Endodermal cell (in vitro differentiated cells): Measurements from ENCODE around the gene LIMK2. TPM values are rescaled to one million over a fixed set of nuclear protein-coding genes. Genes with fewer than 3 reads are reported as not detected.

Source experiments
- DNase-seq: peaks from one replicate; pipeline ENCODE4 v3.0.0-alpha.2; 2017
- H3K27ac ChIP-seq: 2 replicates; pipeline ENCODE4 v1.5.1; 2013; ENCODE audit warnings: mild to moderate bottlenecking, low read depth, low read length, moderate library complexity
- H3K27me3 ChIP-seq: 2 replicates; pipeline ENCODE4 v1.6.1; 2013; ENCODE audit warnings: mild to moderate bottlenecking, low read length, moderate library complexity; ENCODE audit not compliant: insufficient read depth, control insufficient read depth, poor library complexity, severe bottlenecking
- H3K36me3 ChIP-seq: 2 replicates; pipeline ENCODE4 v1.7.0; 2013; ENCODE audit warnings: mild to moderate bottlenecking, low read length, moderate library complexity; ENCODE audit not compliant: control insufficient read depth, insufficient read depth
- H3K4me1 ChIP-seq: one replicate; pipeline ENCODE4 v1.7.0; 2013; ENCODE audit warnings: low read length; ENCODE audit not compliant: control insufficient read depth, insufficient read depth
- H3K4me3 ChIP-seq: 2 replicates; pipeline ENCODE4 v1.5.1; 2013; ENCODE audit warnings: mild to moderate bottlenecking, low read length, moderate library complexity
- H3K9ac ChIP-seq: 2 replicates; pipeline ENCODE4 v1.6.1; 2013; ENCODE audit warnings: mild to moderate bottlenecking, low read length, moderate library complexity; ENCODE audit not compliant: poor library complexity, severe bottlenecking; ENCODE audit errors: extremely low read depth
- H3K9me3 ChIP-seq: 2 replicates; pipeline ENCODE4 v1.6.1; 2013; ENCODE audit warnings: mild to moderate bottlenecking, low read length, moderate library complexity; ENCODE audit not compliant: control insufficient read depth
- H3K27ac Mint-ChIP-seq: 2 replicates; pipeline ENCODE4 v1.8.0; 2020; ENCODE audit warnings: mixed read lengths
- H3K27me3 Mint-ChIP-seq: 2 replicates; pipeline ENCODE4 v1.8.0; 2021; ENCODE audit warnings: mild to moderate bottlenecking, mixed read lengths; ENCODE audit not compliant: insufficient read depth
- H3K36me3 Mint-ChIP-seq: 2 replicates; pipeline ENCODE4 v1.8.0; 2020; ENCODE audit warnings: low read depth, mixed read lengths
- H3K4me1 Mint-ChIP-seq: 2 replicates; pipeline ENCODE4 v1.8.0; 2020; ENCODE audit warnings: mixed read lengths
- H3K4me3 Mint-ChIP-seq: 2 replicates; pipeline ENCODE4 v1.8.0; 2020; ENCODE audit warnings: mild to moderate bottlenecking, moderate library complexity, mixed read lengths
- H3K9me3 Mint-ChIP-seq: 2 replicates; pipeline ENCODE4 v1.8.0; 2020; ENCODE audit warnings: mild to moderate bottlenecking, mixed read lengths
- WGBS, 2 experiments: methylation state at CpG; one replicate each; pipeline versions ENCODE4 v1.1.5 to v1.1.7; 2013; ENCODE audit warnings: missing lambda C conversion rate in 2 of 2, mixed read lengths in 1 of 2; ENCODE audit not compliant: insufficient coverage in 1 of 2, insufficient read length in 1 of 2; 5-methylcytosine and 5-hydroxymethylcytosine counted together
- total RNA-seq, 2 donors: library from RNA; stranded (reverse); fragmentation: NEBNext Ultra II Directional in 1 of 2; extraction: Animal tissue kit (Norgen Biotek cat#: 25700) in 1 of 2; gene quantifications; 2 replicates in 1 of 2; 3 replicates in 1 of 2; pipeline ENCODE4 v1.2.1, GENCODE V29; 2021
- TF ChIP-seq, protein P1 (sequence below): fragments of 200-600 bp; sonication (generic); conservative IDR thresholded peaks from 2 replicates; pipeline ENCODE4 v1.5.0; 2021; ENCODE audit warnings: antibody characterized with exemption, mild to moderate bottlenecking

The LIMK2 gene
- total RNA-seq, 2 donors from 2014 or later, result 41.4 to 42.2 TPM

DNA sequence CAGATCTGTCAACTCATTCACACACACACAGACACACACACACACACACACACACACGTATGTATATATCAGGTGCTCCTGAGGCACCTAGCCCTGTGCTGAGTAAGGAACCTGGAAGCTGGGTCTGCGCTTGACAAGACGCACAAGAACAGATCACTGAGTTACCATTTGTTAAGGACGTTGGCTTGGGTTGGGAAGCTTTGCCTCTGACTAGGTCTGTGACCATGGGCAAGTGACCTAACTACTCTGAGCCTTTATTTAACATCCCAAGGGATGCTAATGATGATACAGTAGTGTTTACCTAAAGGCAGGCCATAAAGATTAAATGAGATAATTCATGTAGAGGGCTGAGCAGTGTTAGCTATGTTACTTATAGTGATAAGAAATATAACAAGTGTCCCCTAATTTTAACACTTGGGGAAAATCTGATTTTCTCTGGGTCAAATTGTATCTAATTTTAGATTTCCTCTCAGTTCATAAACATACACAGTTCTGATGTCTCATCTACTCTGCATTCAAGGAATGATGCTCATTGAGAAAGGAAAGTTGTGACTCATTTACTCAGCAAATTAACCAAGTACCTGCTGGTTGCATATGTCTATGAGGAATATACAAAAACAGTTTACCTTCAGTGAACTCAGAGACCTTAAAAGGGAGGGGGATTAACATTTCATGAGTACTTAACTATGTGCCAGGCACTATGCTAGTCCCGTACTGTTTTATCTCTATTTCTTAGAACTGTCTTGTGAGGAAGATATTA, 38.5 kb upstream of the LIMK2 start:
- no peak for DNase-seq
- Histone ChIP-seq H3K4me1 (no peaks in the 10 kb centered on the region), H3K27me3 (no peaks in the 10 kb centered on the region), H3K4me3 (no peak overlapping the region), H3K27ac (no peak overlapping the region), H3K9ac (no peak overlapping the region), H3K9me3 (no peaks in the 10 kb centered on the region), H3K36me3 (peaks cover 14% of the 10 kb centered on the region)
- Mint-ChIP-seq H3K36me3 (peaks cover 22% of the 10 kb centered on the region), H3K27ac (no peak overlapping the region), H3K9me3 (no peaks in the 10 kb centered on the region), H3K27me3 (no peaks in the 10 kb centered on the region), H3K4me3 (no peak overlapping the region), H3K4me1 (no peaks in the 10 kb centered on the region)
- TF ChIP-seq, protein P1, sequence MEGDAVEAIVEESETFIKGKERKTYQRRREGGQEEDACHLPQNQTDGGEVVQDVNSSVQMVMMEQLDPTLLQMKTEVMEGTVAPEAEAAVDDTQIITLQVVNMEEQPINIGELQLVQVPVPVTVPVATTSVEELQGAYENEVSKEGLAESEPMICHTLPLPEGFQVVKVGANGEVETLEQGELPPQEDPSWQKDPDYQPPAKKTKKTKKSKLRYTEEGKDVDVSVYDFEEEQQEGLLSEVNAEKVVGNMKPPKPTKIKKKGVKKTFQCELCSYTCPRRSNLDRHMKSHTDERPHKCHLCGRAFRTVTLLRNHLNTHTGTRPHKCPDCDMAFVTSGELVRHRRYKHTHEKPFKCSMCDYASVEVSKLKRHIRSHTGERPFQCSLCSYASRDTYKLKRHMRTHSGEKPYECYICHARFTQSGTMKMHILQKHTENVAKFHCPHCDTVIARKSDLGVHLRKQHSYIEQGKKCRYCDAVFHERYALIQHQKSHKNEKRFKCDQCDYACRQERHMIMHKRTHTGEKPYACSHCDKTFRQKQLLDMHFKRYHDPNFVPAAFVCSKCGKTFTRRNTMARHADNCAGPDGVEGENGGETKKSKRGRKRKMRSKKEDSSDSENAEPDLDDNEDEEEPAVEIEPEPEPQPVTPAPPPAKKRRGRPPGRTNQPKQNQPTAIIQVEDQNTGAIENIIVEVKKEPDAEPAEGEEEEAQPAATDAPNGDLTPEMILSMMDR, result no peak
- 90 to 100% methylated on average over 4 to 5 of the region's 5 CpGs for WGBS, 2 experiments

DNA sequence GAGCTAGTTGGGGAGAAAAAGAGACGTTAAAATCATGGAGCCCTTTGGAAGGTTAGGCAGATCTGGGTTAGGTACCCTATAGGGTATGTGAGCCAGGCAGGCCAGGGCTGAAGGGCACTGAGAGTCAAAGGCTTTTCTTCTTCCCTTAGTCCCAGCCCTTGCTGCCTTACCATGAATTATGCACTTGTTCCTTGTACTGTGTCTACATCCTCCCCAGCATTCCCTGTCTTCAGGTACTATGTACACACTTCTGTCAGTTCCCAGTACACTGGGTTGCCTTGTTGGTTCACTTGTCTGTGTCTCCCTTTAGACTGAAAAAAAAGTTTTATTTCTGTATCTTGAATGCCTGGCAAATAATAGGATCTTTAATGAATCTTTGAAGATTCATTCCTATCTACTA, 35.2 kb upstream of the LIMK2 start:
- no peak overlapping the region for H3K27ac Mint-ChIP-seq

DNA sequence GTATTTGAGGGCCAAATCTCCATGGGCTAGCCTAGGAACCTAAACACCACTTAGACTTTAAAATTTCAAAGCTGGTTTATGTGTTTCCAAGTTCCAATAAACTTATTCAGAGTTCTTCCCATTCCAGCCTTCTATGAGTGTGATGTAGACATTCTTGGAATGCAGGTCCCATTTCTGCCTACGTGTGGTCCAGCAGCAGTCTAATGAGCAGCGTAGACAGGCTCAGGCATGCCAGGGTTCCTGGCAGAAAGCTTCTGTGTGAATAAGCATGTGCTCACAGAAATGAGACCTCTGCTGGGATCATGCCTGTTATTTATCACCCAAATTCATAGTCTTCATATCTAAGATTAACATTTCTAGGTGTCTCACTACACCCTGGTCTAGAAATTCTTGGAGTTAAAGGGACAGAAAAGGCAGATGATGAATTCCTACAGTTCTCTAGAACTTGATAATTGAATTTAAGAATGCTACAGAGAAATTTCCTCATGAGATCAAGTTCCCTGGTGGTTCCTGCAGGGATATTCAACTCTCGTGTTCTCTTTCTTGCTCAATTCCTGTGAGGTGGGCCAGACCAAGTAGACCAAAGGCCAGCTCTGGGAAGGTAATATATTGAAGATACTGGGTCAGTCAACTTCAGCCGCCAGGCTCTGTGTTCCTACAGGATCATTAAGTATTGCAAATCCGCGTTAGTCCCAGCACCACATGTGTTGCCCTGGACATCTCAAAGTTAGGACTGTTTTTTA, 34.5 kb upstream of the LIMK2 start:
- H3K9ac ChIP-seq, result no peak overlapping the region
- Mint-ChIP-seq H3K36me3 (peaks cover 41% of the 10 kb centered on the region), H3K27ac (no peak overlapping the region), H3K9me3 (peaks cover 6% of the 10 kb centered on the region), H3K4me3 (no peak overlapping the region), H3K4me1 (no peaks in the 10 kb centered on the region), H3K27me3 (no peaks in the 10 kb centered on the region)
- no peaks in the 10 kb centered on the region for H3K4me1 ChIP-seq
- TF ChIP-seq, protein P1, result no peak
- no peak overlapping the region for H3K27ac ChIP-seq
- peaks cover 5% of the 10 kb centered on the region for H3K9me3 ChIP-seq
- 94 to 96% methylated on average over 5 to 6 of the region's 6 CpGs for WGBS, 2 experiments
- no peaks in the 10 kb centered on the region for H3K27me3 ChIP-seq
- no peak overlapping the region for H3K4me3 ChIP-seq
- no peak for DNase-seq
- H3K36me3 ChIP-seq, result peaks cover 27% of the 10 kb centered on the region

More for the DNA sequence above, 35.2 kb upstream of the LIMK2 start:
- H3K9me3 Mint-ChIP-seq, result peaks cover 3% of the 10 kb centered on the region
- no peak overlapping the region for H3K4me3 Mint-ChIP-seq
- peaks cover 36% of the 10 kb centered on the region for H3K36me3 Mint-ChIP-seq
- no peak overlapping the region for H3K4me3 ChIP-seq
- H3K9me3 ChIP-seq, result peaks cover 5% of the 10 kb centered on the region
- H3K27me3 ChIP-seq, result no peaks in the 10 kb centered on the region
- H3K27ac ChIP-seq, result no peak overlapping the region
- no peak overlapping the region for H3K9ac ChIP-seq
- no peaks in the 10 kb centered on the region for H3K4me1 ChIP-seq
- no peaks in the 10 kb centered on the region for H3K27me3 Mint-ChIP-seq
- peaks cover 23% of the 10 kb centered on the region for H3K36me3 ChIP-seq
- TF ChIP-seq, protein P1, result no peak
- WGBS, 2 experiments, result 95 to 100% methylated on average over 1 of the region's 1 CpG
- H3K4me1 Mint-ChIP-seq, result no peaks in the 10 kb centered on the region
- DNase-seq, result no peak
